Spinal cord (tissue), 10 donors: ENCODE data around the gene THSD4. TPM values are rescaled to one million over a fixed set of nuclear protein-coding genes. Genes with fewer than 3 reads are reported as not detected.
"Not testable (repeated sequence)": the region's sequence is repeated elsewhere in the genome, so short reads cannot be mapped to it uniquely, and the experiment has no call there.

Experiments used
- DNase-seq, 6 donors: peaks; one replicate each; pipeline versions ENCODE4 v3.0.0 to v3.0.0-alpha.2; 2013 to 2015; ENCODE audit warnings: low spot score in 6 of 6, low read depth in 4 of 6
- H3K27ac ChIP-seq: one replicate; pipeline ENCODE4 v1.5.1; 2013; ENCODE audit warnings: low read depth, low read length, control low read depth
- H3K27me3 ChIP-seq: one replicate; pipeline ENCODE4 v1.6.1; 2013; ENCODE audit warnings: low read length; ENCODE audit not compliant: control insufficient read depth, insufficient read depth
- H3K36me3 ChIP-seq: one replicate; pipeline ENCODE4 v1.6.1; 2013; ENCODE audit warnings: low read length; ENCODE audit not compliant: control insufficient read depth, insufficient read depth
- H3K4me1 ChIP-seq: one replicate; pipeline ENCODE4 v1.6.1; 2013; ENCODE audit warnings: low read length; ENCODE audit not compliant: control insufficient read depth, insufficient read depth
- H3K4me3 ChIP-seq: one replicate; pipeline ENCODE4 v1.5.1; 2013; ENCODE audit warnings: low read depth, low read length, control low read depth
- H3K9me3 ChIP-seq: one replicate; pipeline ENCODE4 v1.6.1; 2013; ENCODE audit warnings: low read length; ENCODE audit not compliant: control insufficient read depth, insufficient read depth
- WGBS: methylation state at CpG from one replicate; pipeline ENCODE4 v1.1.5; 2013; ENCODE audit warnings: missing lambda C conversion rate; ENCODE audit not compliant: insufficient coverage; 5-methylcytosine and 5-hydroxymethylcytosine counted together
- polyA plus RNA-seq, 2 donors: library from polyadenylated mRNA; unstranded; fragments of 120-200 nt; gene quantifications; one replicate each; pipeline ENCODE4 v1.2.1, GENCODE V29; 2013; ENCODE audit not compliant: insufficient read length in 2 of 2
- total RNA-seq, 2 donors: library from RNA; depleted of rRNA in 1 of 2; stranded (reverse); fragments of 120-200 nt in 1 of 2; fragments of >200 nt in 1 of 2; gene quantifications; one replicate each; pipeline versions ENCODE4 v1.2.3 to v1.2.4, GENCODE V29; 2013 to 2014
- donor health status: healthy.

Gene THSD4
- total and polyA plus RNA-seq, 4 donors = 18.2 to 127 (median 63.2) TPM

DNA sequence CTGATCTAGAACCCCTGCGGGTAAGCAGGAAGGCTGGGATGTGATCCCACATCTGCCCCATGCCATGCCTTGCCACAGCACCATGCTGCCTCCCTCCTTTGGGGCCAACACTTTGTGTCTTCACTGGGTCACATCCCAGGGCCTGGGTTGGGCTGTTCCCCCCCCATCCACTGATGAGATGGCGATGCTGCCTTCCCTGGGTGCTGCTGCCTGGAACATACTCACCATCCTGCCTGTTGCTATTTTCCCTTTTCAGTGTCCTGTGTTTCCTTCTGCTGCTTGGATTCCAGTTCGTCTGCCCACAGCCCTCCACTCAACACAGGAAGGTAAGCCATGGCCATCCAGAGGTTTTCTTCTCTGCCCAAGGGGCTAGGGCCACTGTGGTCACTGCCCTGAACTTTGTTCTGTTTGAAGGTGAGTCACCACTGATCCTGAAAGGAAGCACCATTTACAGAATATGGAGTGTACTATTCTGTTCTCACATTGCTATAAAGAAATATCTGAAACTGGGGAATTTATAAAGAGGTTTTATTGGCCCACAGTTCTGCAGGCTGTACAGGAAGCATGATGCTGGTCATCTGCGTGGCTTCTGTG lies 39.4 kb downstream of the THSD4 start:
- DNase-seq = no peak
- WGBS = 86% methylated on average over 3 of the region's 4 CpGs

GRCh38 chr15:71155534-71155933 lies 40.3 kb downstream of the THSD4 start:
- no peaks in the 10 kb centered on the region for H3K9me3 ChIP-seq
- H3K36me3 ChIP-seq = no peaks in the 10 kb centered on the region
- WGBS = no CpG with 5 or more reads among the region's 2 CpGs

More for the DNA sequence above, 39.4 kb downstream of the THSD4 start:
- Histone ChIP-seq H3K9me3 (no peaks in the 10 kb centered on the region), H3K27me3 (no peaks in the 10 kb centered on the region), H3K36me3 (no peaks in the 10 kb centered on the region), H3K4me1 (no peaks in the 10 kb centered on the region), H3K27ac (no peak overlapping the region), H3K4me3 (no peak overlapping the region)

DNA sequence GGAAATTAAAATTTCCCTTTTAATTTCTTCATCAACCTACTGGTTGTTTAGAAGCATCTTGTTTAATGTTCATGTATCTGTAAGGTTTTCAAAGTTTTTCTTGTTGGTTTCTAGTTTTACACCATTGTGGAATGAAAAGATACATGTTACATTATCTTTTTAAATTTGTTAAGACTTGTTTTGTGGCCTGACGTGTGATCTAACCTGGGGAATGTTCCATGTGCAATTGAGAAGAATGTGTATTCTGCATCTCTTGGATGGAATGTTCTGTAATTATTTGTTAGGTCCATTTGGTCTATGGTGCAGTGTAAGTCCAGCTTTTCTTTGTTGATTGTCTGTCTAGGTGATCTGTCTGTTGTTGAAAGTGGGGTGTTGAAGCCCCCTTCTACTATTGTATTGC lies 45.7 kb downstream of the THSD4 start:
- H3K4me1 ChIP-seq = no peaks in the 10 kb centered on the region
- H3K27me3 ChIP-seq = no peaks in the 10 kb centered on the region
- 100% methylated on average over 1 of the region's 1 CpG for WGBS
- H3K36me3 ChIP-seq = no peaks in the 10 kb centered on the region
- DNase-seq = no peak
- H3K27ac ChIP-seq = no peak overlapping the region
- H3K4me3 ChIP-seq = no peak overlapping the region
- no peaks in the 10 kb centered on the region for H3K9me3 ChIP-seq

More at GRCh38 chr15:71155534-71155933, 40.3 kb downstream of the THSD4 start:
- Histone ChIP-seq H3K4me1 (no peaks in the 10 kb centered on the region), H3K4me3 (no peak overlapping the region), H3K27me3 (no peaks in the 10 kb centered on the region), H3K27ac (no peak overlapping the region)
- no peak for DNase-seq

- no peaks in the 10 kb centered on the region for H3K9me3 ChIP-seq
- H3K27me3 ChIP-seq = no peaks in the 10 kb centered on the region
- no peak for DNase-seq
- no peak overlapping the region for H3K27ac ChIP-seq
- WGBS = no CpG with 5 or more reads among the region's 2 CpGs
- no peaks in the 10 kb centered on the region for H3K36me3 ChIP-seq
- no peaks in the 10 kb centered on the region for H3K4me1 ChIP-seq
- H3K4me3 ChIP-seq = no peak overlapping the region
Observed at GRCh38 chr15:71162309-71162708, 47.0 kb downstream of the THSD4 start.

- not testable (repeated sequence) for H3K4me3 ChIP-seq, H3K9me3 ChIP-seq, H3K4me1 ChIP-seq, H3K27me3 ChIP-seq, H3K36me3 ChIP-seq, H3K27ac ChIP-seq, DNase-seq
- no CpG with 5 or more reads among the region's 5 CpGs for WGBS
Observed at GRCh38 chr15:71164606-71165005, 49.3 kb downstream of the THSD4 start.

DNA sequence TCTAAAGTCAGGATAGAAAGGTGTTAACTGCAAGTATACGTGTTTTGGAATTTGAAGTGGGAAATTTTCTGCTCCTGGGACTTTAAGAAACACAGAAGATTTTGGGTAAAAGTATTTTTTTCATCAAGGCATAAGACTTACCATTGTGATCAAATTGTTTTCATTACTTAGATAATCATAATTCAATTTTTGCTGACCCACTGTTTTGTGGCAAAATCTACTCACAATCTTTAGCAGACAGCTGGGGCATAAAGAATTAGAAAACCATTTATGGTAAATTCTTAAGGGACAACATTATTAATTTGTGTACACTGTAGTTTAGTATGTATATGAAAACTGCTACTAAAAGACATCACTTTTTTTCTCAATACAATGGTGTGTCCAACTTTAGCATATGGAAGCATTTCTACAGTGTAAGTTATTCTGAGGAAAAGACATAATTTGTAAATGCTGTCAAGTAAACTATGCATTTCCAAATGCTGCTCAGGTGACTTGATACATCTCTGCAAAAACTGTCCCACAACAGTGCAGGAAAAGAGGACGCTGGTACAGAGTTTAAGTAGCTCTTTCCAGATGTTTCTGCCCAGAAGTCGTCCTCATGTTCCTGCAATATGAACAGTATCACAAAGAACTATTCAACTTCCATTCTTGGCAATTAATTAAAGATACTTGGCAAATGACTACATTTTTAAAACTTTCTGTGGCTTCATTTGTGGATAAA lies 52.3 kb downstream of the THSD4 start:
- H3K4me3 ChIP-seq = no peak overlapping the region
- no peaks in the 10 kb centered on the region for H3K27me3 ChIP-seq
- no peaks in the 10 kb centered on the region for H3K36me3 ChIP-seq
- H3K4me1 ChIP-seq = no peaks in the 10 kb centered on the region
- no peak overlapping the region for H3K27ac ChIP-seq
- peaks cover 3% of the 10 kb centered on the region for H3K9me3 ChIP-seq
- WGBS = 100% methylated on average over 1 of the region's 3 CpGs
- DNase-seq = no peak

GRCh38 chr15:71168166-71168834 lies 53.0 kb downstream of the THSD4 start:
- Histone ChIP-seq H3K27me3 (no peaks in the 10 kb centered on the region), H3K27ac (no peak overlapping the region), H3K36me3 (no peaks in the 10 kb centered on the region), H3K4me3 (no peak overlapping the region), H3K9me3 (peaks cover 3% of the 10 kb centered on the region), H3K4me1 (no peaks in the 10 kb centered on the region)
- DNase-seq = no peak
- WGBS = 93% methylated on average over 3 of the region's 5 CpGs

- Histone ChIP-seq H3K27ac (no peak overlapping the region), H3K4me1 (no peaks in the 10 kb centered on the region), H3K36me3 (no peaks in the 10 kb centered on the region), H3K27me3 (no peaks in the 10 kb centered on the region), H3K9me3 (peaks cover 7% of the 10 kb centered on the region), H3K4me3 (no peak overlapping the region)
- DNase-seq = no peak
Observed at GRCh38 chr15:71170163-71170562, 54.9 kb downstream of the THSD4 start.

DNA sequence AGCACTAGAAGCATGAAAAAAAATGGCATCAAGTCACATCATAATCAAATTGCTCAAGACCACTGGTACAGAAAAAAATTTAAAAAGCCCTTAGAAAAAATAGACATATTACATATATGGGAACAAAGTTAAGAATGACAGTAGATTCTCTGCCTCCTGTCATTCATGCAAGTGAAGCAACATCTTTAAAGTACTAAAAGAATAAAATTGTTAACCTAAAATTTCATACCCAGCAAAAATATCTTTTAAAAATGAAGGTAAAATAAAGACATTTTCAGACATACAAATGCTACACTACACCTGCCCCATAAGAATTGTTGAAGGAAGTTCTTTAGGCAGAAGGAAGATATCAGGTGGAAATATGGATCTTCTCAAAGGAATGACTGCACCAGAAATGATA lies 55.9 kb downstream of the THSD4 start:
- H3K36me3 ChIP-seq = no peaks in the 10 kb centered on the region
- no peak overlapping the region for H3K4me3 ChIP-seq
- H3K4me1 ChIP-seq = no peaks in the 10 kb centered on the region
- no peak overlapping the region for H3K27ac ChIP-seq
- H3K27me3 ChIP-seq = no peaks in the 10 kb centered on the region
- DNase-seq = no peak
- H3K9me3 ChIP-seq = peaks cover 7% of the 10 kb centered on the region

GRCh38 chr15:71174360-71174759 lies 59.1 kb downstream of the THSD4 start:
- H3K4me3 ChIP-seq, H3K27me3 ChIP-seq, H3K9me3 ChIP-seq, DNase-seq, H3K27ac ChIP-seq, H3K4me1 ChIP-seq, H3K36me3 ChIP-seq: not testable (repeated sequence)
- WGBS = no CpG with 5 or more reads among the region's 17 CpGs
